ENCODE data around the gene LCMT1.

LCMT1 gene

DNA sequence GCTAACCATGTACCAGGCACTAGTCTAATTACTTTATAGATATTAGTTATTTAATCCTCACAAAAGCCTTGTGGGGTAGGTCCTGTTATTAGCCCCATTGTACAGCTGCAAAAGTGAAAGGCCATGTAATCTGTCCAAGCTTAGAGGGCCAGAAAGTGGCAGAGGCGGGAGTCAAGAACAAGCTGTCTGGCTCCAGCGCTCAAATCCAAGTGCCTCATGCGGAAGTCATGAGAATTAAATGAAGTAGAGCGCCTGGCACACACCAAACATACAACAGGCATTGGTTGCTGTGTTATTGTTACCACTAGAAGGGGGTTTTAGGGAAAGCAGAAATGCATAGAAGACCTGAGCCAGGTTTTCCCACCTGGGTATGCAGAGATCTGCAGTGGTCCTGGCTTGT, 106.4 kb downstream of the LCMT1 start:
- H3K4me3 ChIP-seq (ENCODE audit: low read depth, low read length) = no peak overlapping the region
- TF ChIP-seq, protein P1, sequence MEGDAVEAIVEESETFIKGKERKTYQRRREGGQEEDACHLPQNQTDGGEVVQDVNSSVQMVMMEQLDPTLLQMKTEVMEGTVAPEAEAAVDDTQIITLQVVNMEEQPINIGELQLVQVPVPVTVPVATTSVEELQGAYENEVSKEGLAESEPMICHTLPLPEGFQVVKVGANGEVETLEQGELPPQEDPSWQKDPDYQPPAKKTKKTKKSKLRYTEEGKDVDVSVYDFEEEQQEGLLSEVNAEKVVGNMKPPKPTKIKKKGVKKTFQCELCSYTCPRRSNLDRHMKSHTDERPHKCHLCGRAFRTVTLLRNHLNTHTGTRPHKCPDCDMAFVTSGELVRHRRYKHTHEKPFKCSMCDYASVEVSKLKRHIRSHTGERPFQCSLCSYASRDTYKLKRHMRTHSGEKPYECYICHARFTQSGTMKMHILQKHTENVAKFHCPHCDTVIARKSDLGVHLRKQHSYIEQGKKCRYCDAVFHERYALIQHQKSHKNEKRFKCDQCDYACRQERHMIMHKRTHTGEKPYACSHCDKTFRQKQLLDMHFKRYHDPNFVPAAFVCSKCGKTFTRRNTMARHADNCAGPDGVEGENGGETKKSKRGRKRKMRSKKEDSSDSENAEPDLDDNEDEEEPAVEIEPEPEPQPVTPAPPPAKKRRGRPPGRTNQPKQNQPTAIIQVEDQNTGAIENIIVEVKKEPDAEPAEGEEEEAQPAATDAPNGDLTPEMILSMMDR (IDR thresholded peaks at IDR 0.05; ENCODE audit: borderline replicate concordance, insufficient read depth, low read depth, low read length) = no peak

DNA sequence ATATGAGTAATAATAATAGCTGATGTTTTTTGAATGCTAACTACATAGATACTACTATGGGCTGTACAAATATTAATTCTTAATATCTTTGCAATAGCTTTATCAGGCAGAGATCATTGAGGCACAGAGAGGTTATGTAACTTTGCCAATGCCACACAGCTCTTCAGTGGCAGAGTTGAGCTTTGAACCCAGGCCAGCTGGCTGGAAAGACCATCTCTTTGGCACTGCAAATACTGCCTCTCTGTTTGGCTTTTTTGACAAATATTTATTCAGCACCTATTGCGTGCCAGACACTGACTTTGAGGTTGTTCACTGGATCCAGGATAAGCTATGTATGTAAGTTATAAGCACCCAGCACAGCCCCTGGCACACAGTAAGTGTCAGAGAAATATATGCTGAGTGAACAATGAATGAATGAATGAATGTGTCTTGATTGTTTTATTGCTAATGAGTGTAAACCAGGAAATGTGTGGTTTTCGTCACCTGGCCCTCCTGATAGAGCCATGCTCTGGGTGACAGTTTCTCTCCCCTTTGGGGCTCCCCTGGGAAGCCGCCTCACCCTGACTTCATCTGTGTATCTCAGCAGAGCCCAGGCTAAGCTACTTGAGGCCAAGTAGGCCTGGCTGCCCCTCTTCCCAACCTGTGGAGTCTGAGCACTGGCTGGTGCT, 107.7 kb downstream of the LCMT1 start:
- H3K4me3 ChIP-seq (ENCODE audit: low read depth, low read length) = no peak overlapping the region
- TF ChIP-seq, protein P1 (IDR thresholded peaks at IDR 0.05; ENCODE audit: borderline replicate concordance, insufficient read depth, low read depth, low read length) = no peak

DNA sequence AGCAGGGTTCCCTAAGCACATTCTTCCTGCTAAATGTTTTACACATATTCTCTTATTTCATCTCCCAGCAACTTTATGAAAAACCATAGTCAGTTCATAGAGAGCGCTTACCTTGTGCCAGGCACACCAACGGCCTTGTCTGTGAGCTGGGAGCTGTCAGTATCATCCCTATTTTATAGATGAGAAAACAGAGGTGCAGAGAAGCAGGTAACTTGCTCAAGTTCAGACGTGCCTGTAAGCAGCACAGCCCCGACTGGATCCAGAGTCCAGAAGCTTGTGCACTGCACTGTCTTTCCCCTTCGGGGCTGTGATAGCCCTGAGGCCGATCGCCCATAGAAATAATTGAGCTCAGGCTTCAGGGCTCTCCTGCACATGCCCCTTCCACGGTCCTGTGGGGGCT, 111.4 kb downstream of the LCMT1 start:
- no peak overlapping the region for H3K4me3 ChIP-seq (ENCODE audit: low read depth, low read length)
- TF ChIP-seq, protein P1 (IDR thresholded peaks at IDR 0.05; ENCODE audit: borderline replicate concordance, insufficient read depth, low read depth, low read length) = no peak

DNA sequence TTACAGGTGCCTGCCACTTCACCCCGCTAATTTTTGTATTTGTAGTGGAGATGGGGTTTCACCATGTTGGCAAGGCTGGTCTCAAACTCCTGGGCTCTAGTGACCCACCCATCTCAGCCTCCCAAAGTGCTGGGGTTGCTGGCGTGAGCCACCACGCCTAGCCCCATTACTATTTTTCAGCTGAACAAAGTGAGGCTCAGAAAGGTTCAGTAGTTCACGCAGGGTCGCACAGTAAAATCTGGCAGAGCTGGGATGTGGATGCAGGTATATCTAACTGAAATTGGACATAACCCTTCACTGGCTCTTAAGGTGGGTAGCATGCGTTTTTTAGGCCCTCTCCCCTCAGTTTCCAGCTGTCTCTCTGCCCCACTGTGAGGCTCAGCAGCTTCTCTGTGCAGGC, 112.4 kb downstream of the LCMT1 start:
- no peak overlapping the region for H3K4me3 ChIP-seq (ENCODE audit: low read depth, low read length)
- TF ChIP-seq, protein P1 (IDR thresholded peaks at IDR 0.05; ENCODE audit: borderline replicate concordance, insufficient read depth, low read depth, low read length) = no peak

DNA sequence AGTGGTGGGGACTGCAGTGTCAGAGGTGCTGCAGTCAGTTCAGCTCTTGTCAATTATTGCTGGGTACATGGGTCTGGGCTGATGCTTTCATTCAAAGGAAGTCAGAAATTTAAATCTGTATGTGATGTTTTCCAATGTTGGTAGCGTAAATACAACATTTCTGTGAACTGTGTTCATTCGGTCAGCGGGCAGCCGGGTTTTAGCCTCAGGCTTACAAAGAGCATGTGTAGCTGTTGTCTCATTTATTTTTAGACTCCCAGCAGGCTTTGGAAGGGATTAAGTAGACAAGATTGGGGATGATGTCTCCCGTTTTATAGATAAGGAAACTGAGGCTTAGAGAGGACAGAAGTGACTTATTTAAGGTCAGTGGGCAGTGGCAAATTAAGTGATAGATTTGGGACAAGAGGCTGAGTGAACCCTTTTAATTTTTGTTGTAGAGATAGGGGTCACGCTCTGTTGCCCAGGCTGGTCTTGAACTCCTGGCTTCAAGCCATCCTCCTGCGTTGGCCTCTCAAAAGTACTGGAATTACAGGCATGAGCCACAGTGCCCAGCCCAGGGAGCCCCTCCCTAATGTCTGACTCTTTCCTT, 113.3 kb downstream of the LCMT1 start:
- TF ChIP-seq, protein P1 (IDR thresholded peaks at IDR 0.05; ENCODE audit: borderline replicate concordance, insufficient read depth, low read depth, low read length) = no peak
- H3K4me3 ChIP-seq (ENCODE audit: low read depth, low read length) = no peak overlapping the region
